Activated gamma-delta T cell treated with anti-CD3 and anti-CD28 coated beads, Interleukin-2, amount 50 U/mL, for 16 hours (primary cell): ENCODE measurements around the gene KRT75.
"Not testable (repeated sequence)": the region's sequence is repeated elsewhere in the genome, so short reads cannot be mapped to it uniquely, and the experiment has no call there.

Experiments used
- DNase-seq: peaks from one replicate; pipeline ENCODE4 v3.0.0-alpha.2; 2020; ENCODE audit warnings: low read depth

The KRT75 gene

GRCh38 chr12:52434081-52434733, at the start of gene KRT75:
Gene KRT75 (minus strand): TSS chr12:52434371. CDS start chr12:52434304, 67 bp downstream.
- no peak for DNase-seq

GRCh38 chr12:52480073-52480472, 45.9 kb upstream of the KRT75 start:
- DNase-seq, result no peak

- DNase-seq, result no peak
These were observed 43.5 kb upstream of the KRT75 start for GRCh38 chr12:52477651-52478050.

GRCh38 chr12:52474212-52474611, 40.0 kb upstream of the KRT75 start:
- no peak for DNase-seq

GRCh38 chr12:52473768-52474167, 39.6 kb upstream of the KRT75 start, which contains the start of gene KRT6C:
Gene KRT6C (minus strand): TSS chr12:52473805. CDS start chr12:52473737, 68 bp downstream.
- no peak for DNase-seq

- no peak for DNase-seq
These were observed 35.7 kb upstream of the KRT75 start for GRCh38 chr12:52469853-52470252.

- no peak for DNase-seq
These were observed 30.7 kb upstream of the KRT75 start for GRCh38 chr12:52464897-52465296.

GRCh38 chr12:52461693-52462092, 27.5 kb upstream of the KRT75 start:
- DNase-seq, result no peak

- no peak for DNase-seq
These were observed 24.7 kb upstream of the KRT75 start for GRCh38 chr12:52458861-52459260.

GRCh38 chr12:52455821-52456220, 21.6 kb upstream of the KRT75 start:
- no peak for DNase-seq

GRCh38 chr12:52454411-52455201, 20.4 kb upstream of the KRT75 start:
- DNase-seq, result no peak

GRCh38 chr12:52452101-52452500, 17.9 kb upstream of the KRT75 start, which contains the start of gene KRT6B:
Gene KRT6B (minus strand): TSS chr12:52452146. CDS start chr12:52452078, 68 bp downstream.
- DNase-seq, result no peak

GRCh38 chr12:52448228-52448627, 14.1 kb upstream of the KRT75 start:
- no peak for DNase-seq

- DNase-seq, result not testable (repeated sequence)
These were observed 13.0 kb upstream of the KRT75 start for GRCh38 chr12:52447196-52447595.

- DNase-seq, result no peak
These were observed 12.3 kb upstream of the KRT75 start for GRCh38 chr12:52446367-52447045.

- DNase-seq, result no peak
These were observed 11.7 kb upstream of the KRT75 start for GRCh38 chr12:52445876-52446275.

GRCh38 chr12:52444647-52445595, 10.8 kb upstream of the KRT75 start:
- DNase-seq, result no peak

GRCh38 chr12:52443966-52444365, 9.8 kb upstream of the KRT75 start:
- DNase-seq, result no peak

GRCh38 chr12:52442600-52443061, 8.5 kb upstream of the KRT75 start:
- DNase-seq, result no peak

- no peak for DNase-seq
These were observed 7.2 kb upstream of the KRT75 start for GRCh38 chr12:52441320-52441911.

- no peak for DNase-seq
These were observed 6.7 kb upstream of the KRT75 start for GRCh38 chr12:52440821-52441319.
